Activated CD4-positive, alpha-beta T cell treated with anti-CD3 and anti-CD28 coated beads, Interleukin-2, amount 50 U/mL, for 1 hour (primary cell): ENCODE results near the gene RNF38.
"Not testable (repeated sequence)": the region's sequence is repeated elsewhere in the genome, so short reads cannot be mapped to it uniquely, and the experiment has no call there.

Source experiments
- DNase-seq: peaks from one replicate; pipeline ENCODE4 v3.0.0-alpha.2; 2020

Gene RNF38

GRCh38 chr9:36325081-36325828 lies 74.8 kb downstream of the RNF38 start:
- DNase-seq: no peak

DNA sequence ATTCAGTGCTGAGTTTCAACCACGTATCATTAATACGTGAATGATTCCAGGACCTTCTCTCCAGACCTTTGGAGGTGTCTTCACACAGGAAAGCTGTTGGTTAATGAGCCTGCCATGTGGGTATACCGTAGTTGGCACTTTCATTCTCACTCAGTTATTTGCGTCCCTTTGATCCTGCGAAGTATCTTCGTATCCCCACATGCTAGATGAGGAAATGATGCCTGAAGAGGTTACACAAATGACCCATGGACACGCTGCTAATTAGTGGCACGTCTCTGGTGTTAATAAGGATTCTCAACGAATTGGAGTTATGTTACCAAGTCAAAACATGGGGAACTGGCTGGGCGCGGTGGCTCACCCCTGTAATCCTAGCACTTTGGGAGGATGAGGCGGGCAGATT lies 76.1 kb downstream of the RNF38 start:
- DNase-seq: no peak

- no peak for DNase-seq
Observed at GRCh38 chr9:36322462-36322861, 77.6 kb downstream of the RNF38 start.

DNA sequence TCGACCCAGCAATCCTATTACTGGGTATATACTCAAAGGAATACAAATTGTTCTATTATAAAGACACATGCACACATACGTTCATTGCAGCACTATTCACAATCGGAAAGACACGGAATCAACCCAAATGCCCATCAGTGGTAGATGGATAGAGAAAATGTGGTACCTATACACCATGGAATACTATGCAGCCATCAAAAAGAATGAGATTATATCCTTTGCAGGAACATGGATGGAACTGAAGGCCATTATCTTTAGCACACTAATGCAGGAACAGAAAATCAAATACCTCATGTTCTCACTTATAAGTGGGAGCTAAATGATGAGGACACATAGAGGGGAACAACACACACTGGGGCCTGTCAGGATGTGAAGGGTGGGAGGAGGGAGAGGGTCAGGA lies 78.2 kb downstream of the RNF38 start:
- not testable (repeated sequence) for DNase-seq

- no peak for DNase-seq
Observed at GRCh38 chr9:36320466-36320865, 79.6 kb downstream of the RNF38 start.

DNA sequence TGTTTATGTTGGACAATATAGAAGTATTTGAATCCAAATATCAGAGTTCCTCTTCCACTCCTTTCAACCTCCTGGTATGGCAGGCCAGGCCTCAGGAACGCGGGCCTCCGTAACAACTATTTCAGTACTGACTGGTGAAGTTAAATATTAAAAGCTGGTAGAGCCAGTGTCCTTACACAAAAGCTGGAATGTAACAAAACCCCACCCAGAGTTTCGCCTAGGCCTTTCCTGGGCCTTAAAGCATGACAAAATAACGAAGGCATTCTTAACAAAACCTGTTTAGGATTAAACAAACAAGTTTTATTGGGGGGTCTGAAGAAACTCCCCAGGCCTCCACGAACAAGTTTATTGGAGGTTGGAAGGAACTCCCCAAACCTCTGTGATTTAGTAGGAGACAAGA lies 80.3 kb downstream of the RNF38 start:
- DNase-seq: no peak

- no peak for DNase-seq
Observed at GRCh38 chr9:36319183-36319582, 80.9 kb downstream of the RNF38 start.

GRCh38 chr9:36318212-36318802 lies 81.8 kb downstream of the RNF38 start:
- no peak for DNase-seq

DNA sequence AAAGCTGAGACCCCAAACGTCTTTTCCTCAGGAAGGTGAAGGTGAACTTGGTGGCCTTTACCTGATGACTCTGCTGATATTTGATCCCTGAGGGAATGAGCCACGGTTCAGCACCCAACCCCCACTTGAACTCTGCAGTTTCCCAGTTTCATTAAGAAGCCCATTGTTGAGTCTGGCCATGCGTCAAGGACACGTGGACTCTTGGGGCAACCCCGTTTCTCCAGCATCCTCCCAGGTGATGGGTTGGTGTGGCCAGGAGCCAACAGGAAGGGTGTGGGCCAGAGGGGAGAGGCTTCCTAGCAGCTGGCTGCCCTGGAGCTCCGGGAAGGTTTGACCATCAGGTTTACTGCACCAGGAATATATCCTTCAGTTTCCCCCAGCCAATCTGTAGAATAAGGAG lies 82.3 kb downstream of the RNF38 start:
- no peak for DNase-seq

- DNase-seq: no peak
Observed at GRCh38 chr9:36316611-36317317, 83.3 kb downstream of the RNF38 start.

- no peak for DNase-seq
Observed at GRCh38 chr9:36316049-36316448, 84.0 kb downstream of the RNF38 start.

GRCh38 chr9:36315283-36315682 lies 84.8 kb downstream of the RNF38 start:
- no peak for DNase-seq

- DNase-seq: no peak
Observed at GRCh38 chr9:36314740-36315139, 85.3 kb downstream of the RNF38 start.

GRCh38 chr9:36306471-36307306 lies 93.4 kb downstream of the RNF38 start:
- DNase-seq: no peak

DNA sequence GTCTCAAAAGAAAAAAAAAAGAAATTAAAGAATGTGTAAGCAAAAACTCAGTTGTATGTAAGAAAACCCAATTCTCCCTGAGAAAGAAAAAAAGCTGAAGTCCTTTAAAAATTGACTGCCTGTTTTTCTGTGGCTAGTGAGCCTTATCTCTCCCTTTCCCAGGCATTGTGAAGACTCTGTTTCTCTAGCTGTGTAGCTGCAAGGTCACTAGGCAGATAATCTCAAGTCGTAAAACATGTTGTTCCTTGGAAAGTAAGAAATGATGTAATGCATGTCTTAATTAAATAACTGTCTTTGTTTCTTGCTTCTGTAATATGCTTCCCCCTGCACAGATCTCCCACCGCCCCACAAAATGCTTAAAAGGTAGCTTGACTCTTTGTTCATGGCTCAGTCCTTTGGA lies 95.7 kb downstream of the RNF38 start:
- not testable (repeated sequence) for DNase-seq

- no peak for DNase-seq
Observed at GRCh38 chr9:36301227-36301626, 98.8 kb downstream of the RNF38 start.

DNA sequence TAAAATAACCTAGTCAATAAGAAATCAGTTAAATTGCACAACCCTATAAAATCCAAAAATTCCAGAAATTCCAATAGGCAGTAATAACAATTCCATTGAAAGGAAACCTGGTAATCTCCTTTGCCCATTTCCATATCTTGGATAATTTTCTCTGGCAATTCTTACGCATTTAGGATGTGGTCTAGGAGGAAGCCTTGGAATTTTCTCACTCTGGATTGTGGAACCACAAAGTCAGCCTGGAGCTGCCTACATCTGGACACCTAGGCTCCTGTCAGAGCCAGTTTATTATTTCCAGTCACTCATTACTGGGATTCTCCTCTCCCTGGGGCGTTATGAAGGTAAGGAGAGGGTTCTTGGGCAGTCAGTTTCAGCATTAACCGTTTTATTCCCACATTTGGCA lies 101.5 kb downstream of the RNF38 start:
- no peak for DNase-seq

DNA sequence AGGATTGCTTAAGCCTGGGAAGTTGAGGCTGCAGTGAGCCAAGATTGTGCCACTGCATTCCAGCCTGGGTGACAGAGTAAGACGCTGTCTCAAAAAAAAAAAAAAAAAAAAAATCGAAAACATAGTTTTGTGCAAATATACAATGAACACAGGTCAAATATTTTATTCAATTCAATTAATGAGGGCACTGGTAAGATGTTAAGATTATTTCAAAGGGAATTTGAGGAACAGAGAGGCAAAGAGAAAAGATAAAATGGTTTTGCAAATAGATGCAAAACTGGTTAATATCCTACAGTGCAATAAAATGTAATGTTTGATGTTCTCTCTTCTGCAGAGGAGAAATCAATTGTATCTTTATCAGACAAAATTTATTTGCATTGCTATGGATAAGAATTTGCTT lies 102.3 kb downstream of the RNF38 start:
- DNase-seq: no peak

GRCh38 chr9:36294996-36295395 lies 105.1 kb downstream of the RNF38 start:
- not testable (repeated sequence) for DNase-seq

GRCh38 chr9:36293918-36294317 lies 106.2 kb downstream of the RNF38 start:
- no peak for DNase-seq

- DNase-seq: no peak
Observed at GRCh38 chr9:36293171-36293570, 106.9 kb downstream of the RNF38 start.

- DNase-seq: no peak
Observed at GRCh38 chr9:36292641-36293040, 107.4 kb downstream of the RNF38 start.

GRCh38 chr9:36290996-36291395 lies 109.1 kb downstream of the RNF38 start:
- DNase-seq: no peak
